ENCODE data around the gene NCSTN. TPM values are rescaled to one million over a fixed set of nuclear protein-coding genes. Genes with fewer than 3 reads are reported as not detected.

Gene NCSTN
- total RNA-seq, 1 donor from 2014 or later = 42.1 TPM

DNA sequence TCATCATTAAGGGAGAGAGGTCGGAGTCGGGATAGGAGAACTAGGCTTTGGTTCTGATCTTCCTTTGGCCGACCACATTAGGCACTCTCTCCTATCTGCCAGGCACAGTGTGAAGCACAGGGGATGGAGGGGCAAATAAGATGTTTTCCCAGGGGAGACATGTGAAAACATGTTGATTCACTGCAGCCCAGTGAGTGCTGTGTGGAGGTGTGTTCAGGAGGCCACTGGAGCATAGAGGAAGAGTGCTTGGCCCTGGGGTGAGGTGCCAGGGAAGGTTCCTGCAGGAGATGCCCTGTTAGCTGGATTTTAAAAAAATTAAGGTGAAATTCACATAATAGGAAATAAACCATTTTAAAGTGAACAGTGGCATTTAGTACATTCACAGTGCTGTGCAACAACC lies 60.9 kb downstream of the NCSTN start:
- DNase-seq (ENCODE audit: low read depth in 2 of 2) = no peak

DNA sequence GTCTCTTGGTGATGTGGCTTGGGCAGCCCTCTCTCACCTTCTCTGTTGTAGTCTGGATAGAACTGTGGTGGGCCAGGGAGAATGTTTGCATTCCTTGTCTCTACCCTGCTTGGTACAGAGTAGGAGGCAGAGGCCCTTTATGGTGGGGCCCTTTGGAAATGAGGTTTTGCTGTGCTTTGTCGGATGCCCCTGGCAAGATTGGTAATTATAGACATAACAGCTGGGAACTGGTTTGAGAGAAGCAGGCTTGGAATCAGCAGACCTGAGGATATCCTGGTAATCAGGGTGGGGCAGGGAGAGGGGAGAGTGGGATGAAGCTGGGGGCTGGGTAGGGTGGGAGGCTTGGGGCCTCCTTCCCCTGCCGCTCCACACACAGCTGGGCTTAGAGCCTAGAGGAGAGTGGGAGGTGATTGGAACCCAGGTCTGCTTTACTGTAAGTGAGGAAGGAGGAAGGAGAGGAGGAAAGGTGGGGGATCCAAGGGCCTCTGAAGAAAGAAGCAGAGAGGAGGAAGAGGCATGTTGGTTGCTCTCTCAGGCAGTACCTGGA lies 62.2 kb downstream of the NCSTN start:
- no peak for DNase-seq (ENCODE audit: low read depth in 2 of 2)

DNA sequence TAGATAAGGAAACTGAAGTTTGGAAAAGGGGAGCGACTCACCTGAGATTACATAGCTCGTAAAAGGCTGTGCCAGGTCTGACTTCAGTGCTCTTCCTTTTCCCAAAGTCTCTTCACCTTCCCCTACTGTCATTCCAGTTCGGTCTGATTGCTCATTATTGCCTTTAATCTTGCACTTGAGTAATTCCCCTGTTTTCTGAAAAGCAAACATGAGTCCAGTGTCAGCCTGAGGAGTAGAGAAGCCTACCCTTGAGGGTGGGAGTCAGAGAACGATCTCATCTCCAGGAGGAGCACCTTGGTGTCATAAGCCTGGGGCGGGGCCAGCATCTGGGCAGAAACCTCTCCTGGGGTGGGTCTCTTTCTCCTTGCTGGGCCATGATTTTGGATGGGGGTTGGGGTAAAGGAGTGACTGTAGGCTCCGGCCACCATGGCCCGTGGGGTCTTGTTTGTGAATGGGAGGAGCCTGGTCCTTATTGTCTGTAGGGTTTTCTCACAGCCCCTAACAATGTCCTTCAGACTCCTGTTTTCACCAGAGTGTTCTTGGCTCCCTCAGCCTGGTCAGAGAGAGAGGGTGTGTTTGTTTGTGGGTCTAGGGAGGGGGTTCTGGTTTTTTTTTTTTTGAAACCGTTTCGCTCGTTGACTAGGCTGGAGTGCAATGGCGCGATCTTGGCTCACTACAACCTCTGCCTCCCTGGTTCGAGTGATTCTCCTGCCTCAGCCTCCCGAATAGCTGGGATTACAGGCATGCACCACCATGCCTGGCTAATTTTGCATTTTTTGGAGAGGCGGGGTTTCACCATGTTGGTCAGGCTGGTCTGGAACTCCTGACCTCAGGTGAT lies 63.2 kb downstream of the NCSTN start:
- no peak for DNase-seq (ENCODE audit: low read depth in 2 of 2)

DNA sequence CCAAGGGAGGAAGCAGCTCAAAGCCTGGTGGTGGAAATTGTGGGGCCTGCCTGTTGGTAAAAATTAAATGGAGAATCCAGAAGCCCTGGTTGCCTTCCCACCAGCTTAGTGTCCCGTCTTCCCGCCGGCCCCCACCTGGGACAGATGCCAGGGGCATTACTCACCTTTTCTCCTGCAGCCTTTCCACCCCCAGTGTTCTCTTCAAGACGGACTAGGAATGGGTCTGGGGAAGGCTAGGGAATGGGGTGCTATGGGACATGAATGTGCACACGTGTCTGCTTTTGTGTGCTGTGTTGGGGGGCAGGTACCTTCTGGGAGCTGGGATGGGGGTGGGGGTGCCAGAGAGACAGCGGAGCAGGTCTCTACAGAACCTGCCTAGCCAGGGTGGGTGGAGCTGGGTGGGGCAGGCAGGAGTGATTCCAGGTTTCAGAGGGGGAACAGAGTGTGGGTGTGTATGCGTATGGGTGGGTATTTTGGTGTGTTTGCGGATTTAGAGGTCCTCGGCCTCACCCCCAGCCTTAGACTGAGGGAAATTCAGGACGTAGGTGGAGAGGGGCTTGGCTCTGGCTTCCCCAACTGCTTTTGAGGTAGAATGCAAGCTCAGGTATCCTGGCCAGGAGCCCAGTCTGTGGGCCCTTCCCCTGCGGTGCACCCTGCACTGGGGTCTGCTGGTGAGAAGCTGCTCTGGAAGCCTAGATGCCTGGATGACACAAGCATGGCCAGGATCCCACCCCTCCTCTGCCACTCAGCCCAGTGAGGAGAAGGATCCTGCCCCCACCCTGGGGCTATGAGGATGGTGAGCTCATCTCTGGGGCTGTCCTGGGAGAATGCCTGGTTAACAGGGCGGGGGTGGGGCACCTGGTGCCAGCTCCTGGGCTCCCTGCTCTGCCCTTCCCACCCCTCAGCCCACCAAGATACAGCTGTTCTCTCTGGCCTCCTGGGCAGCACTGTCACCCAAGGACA lies 64.9 kb downstream of the NCSTN start:
- no peak for DNase-seq (ENCODE audit: low read depth in 2 of 2)

Other genes starting within 250 kb of the NCSTN start
- gene IGSF8, start 244.8 kb upstream of the NCSTN start, total RNA-seq = 4.6 and 10.3 TPM in 2 replicates
- gene ATP1A2, start 227.6 kb upstream of the NCSTN start, total RNA-seq = not detected in 2 replicates
- gene ATP1A4, start 191.8 kb upstream of the NCSTN start, total RNA-seq = not detected in 2 replicates
- not detected in 2 replicates for gene CASQ1, start 152.8 kb upstream of the NCSTN start, total RNA-seq
- gene PEA15, start 138.0 kb upstream of the NCSTN start, total RNA-seq = 36.2 and 60.7 TPM in 2 replicates
- 46.6 and 51.6 TPM in 2 replicates for gene DCAF8, start 80.8 kb upstream of the NCSTN start, total RNA-seq
- gene PEX19, start 58.2 kb upstream of the NCSTN start, total RNA-seq = 20.3 and 28.4 TPM in 2 replicates
- gene COPA, start 133 bp upstream of the NCSTN start, total RNA-seq = 206 and 209 TPM in 2 replicates
- not detected in 2 replicates for gene NHLH1, start 23.7 kb downstream of the NCSTN start, total RNA-seq
- gene VANGL2, start 57.2 kb downstream of the NCSTN start, total RNA-seq = not detected in 2 replicates
- not detected in 2 replicates for gene SLAMF6, start 179.9 kb downstream of the NCSTN start, total RNA-seq
- gene CD84, start 236.1 kb downstream of the NCSTN start, total RNA-seq = not detected in 2 replicates